ENCODE data around the gene SAG. TPM values are rescaled to one million over a fixed set of nuclear protein-coding genes. Genes with fewer than 3 reads are reported as not detected.

The SAG gene
- total and polyA plus RNA-seq, 11 donors, result 1.4 TPM; not detected in 10

- no peak for DNase-seq
- Histone ChIP-seq H3K27ac (no peak overlapping the region), H3K27me3 (no peaks in the 10 kb centered on the region), H3K4me1 (peaks cover 0 to 6% (median 0%) of the 10 kb centered on the region in 12 donors), H3K9me3 (no peaks in the 10 kb centered on the region), H3K4me3 (no peak overlapping the region), H3K36me3 (peaks cover 0 to 100% (median 95%) of the 10 kb centered on the region in 9 donors)
- ATAC-seq, result no peak
- 94 to 96% (median 95%) methylated on average over 6 of the region's 6 CpGs for WGBS, 4 donors
- intact Hi-C loops (cut with DNase I), result loop anchor here in 5 of 10 donors (10.0 kb wide), 1 partner anchor 157 kb away; no protein-coding TSS in a partner anchor
- TF ChIP-seq POLR2A (IDR thresholded peaks at IDR 0.05) (no peak), CTCF (IDR thresholded peaks at IDR 0.05) (no peak)
Observed at GRCh38 chr2:233287871-233288270, 19.7 kb upstream of the SAG start.

- 69 to 81% (median 73%) methylated on average over 5 of the region's 5 CpGs for WGBS, 4 donors
- ATAC-seq, result no peak
Observed at GRCh38 chr2:233288663-233289062, 19.0 kb upstream of the SAG start.

GRCh38 chr2:233289648-233290047 is 18.0 kb upstream of the SAG start:
- DNase-seq (no peak), ATAC-seq (no peak)
- Histone ChIP-seq H3K9me3 (no peaks in the 10 kb centered on the region), H3K27ac (no peak overlapping the region), H3K4me3 (no peak overlapping the region), H3K27me3 (no peaks in the 10 kb centered on the region), H3K36me3 (peaks cover 0 to 100% (median 95%) of the 10 kb centered on the region in 9 donors), H3K4me1 (peaks cover 0 to 6% (median 0%) of the 10 kb centered on the region in 12 donors)
- 88 to 94% (median 92%) methylated on average over 11 to 12 of the region's 12 CpGs for whole genome bisulfite sequencing, 4 donors
- intact Hi-C loops (cut with DNase I), result loop anchor here in 6 of 10 donors (10.0 kb wide), 1 partner anchor 155 kb away; no protein-coding TSS in a partner anchor
- no peak for TF ChIP-seq CTCF (IDR thresholded peaks at IDR 0.05)
- no peak for TF ChIP-seq POLR2A (IDR thresholded peaks at IDR 0.05)

More at GRCh38 chr2:233288663-233289062, 19.0 kb upstream of the SAG start:
- Histone ChIP-seq H3K9me3 (no peaks in the 10 kb centered on the region), H3K4me3 (no peak overlapping the region), H3K36me3 (peaks cover 0 to 100% (median 95%) of the 10 kb centered on the region in 9 donors), H3K27me3 (no peaks in the 10 kb centered on the region), H3K4me1 (peaks cover 0 to 6% (median 0%) of the 10 kb centered on the region in 12 donors), H3K27ac (no peak overlapping the region)
- no peak for DNase-seq
- intact Hi-C loops (cut with DNase I), result loop anchor here in 5 of 10 donors (10.0 kb wide), 1 partner anchor 156 kb away; no protein-coding TSS in a partner anchor
- TF ChIP-seq POLR2A (IDR thresholded peaks at IDR 0.05), result no peak
- no peak for TF ChIP-seq CTCF (IDR thresholded peaks at IDR 0.05)

GRCh38 chr2:233290051-233290845 is 17.4 kb upstream of the SAG start:
- no peaks in the 10 kb centered on the region for H3K9me3 ChIP-seq
- WGBS, 4 donors, result 88 to 96% (median 92%) methylated on average over 10 of the region's 10 CpGs
- no peak overlapping the region for H3K4me3 ChIP-seq
- peaks cover 0 to 100% (median 95%) of the 10 kb centered on the region in 9 donors for H3K36me3 ChIP-seq
- no peak for ATAC-seq
- intact Hi-C loops (cut with DNase I), result loop anchor here in 1 of 10 donors (10.0 kb wide), 1 partner anchor 155 kb away; no protein-coding TSS in a partner anchor
- H3K27me3 ChIP-seq, result no peaks in the 10 kb centered on the region
- no peak for DNase-seq
- H3K4me1 ChIP-seq, result peaks cover 0 to 6% (median 0%) of the 10 kb centered on the region in 12 donors
- TF ChIP-seq CTCF (IDR thresholded peaks at IDR 0.05) (no peak), POLR2A (IDR thresholded peaks at IDR 0.05) (no peak)
- H3K27ac ChIP-seq, result no peak overlapping the region
